Central memory CD8-positive, alpha-beta T cell (primary cell): ENCODE measurements around the gene USP27X.
A peak's percentile ranks its signal among the peaks of the same experiment; 100 is the strongest.

Experiments used
- ATAC-seq: fragments of 150-1000 bp; cut with Tn5 transposase; replicated peaks from 2 replicates; pipeline ENCODE4 v1.10.0; 2022; ENCODE audit warnings: mild to moderate bottlenecking, moderate FRiP score, moderate number of reproducible peaks; ENCODE audit not compliant: poor library complexity, severe bottlenecking; ENCODE audit errors: extremely low read depth
- DNase-seq, 2 donors: peaks; one replicate each; pipeline ENCODE4 v3.0.0; 2021; ENCODE audit warnings: low spot score in 2 of 2
- H3K27ac Mint-ChIP-seq: one replicate; pipeline ENCODE4 v1.8.0; 2022; ENCODE audit warnings: low read depth, mild to moderate bottlenecking, moderate library complexity, mixed read lengths
- H3K27me3 Mint-ChIP-seq: one replicate; pipeline ENCODE4 v1.8.0; 2022; ENCODE audit warnings: mixed read lengths
- H3K36me3 Mint-ChIP-seq: one replicate; pipeline ENCODE4 v1.8.0; 2022; ENCODE audit warnings: mild to moderate bottlenecking, moderate library complexity, mixed read lengths; ENCODE audit not compliant: insufficient read depth
- H3K4me1 Mint-ChIP-seq: one replicate; pipeline ENCODE4 v1.8.0; 2022; ENCODE audit warnings: mixed read lengths
- H3K4me3 Mint-ChIP-seq: one replicate; pipeline ENCODE4 v1.8.0; 2022; ENCODE audit warnings: mild to moderate bottlenecking, moderate library complexity, mixed read lengths
- H3K9me3 Mint-ChIP-seq: one replicate; pipeline ENCODE4 v1.8.0; 2022; ENCODE audit warnings: mixed read lengths

Gene USP27X

GRCh38 chrX:49878834-49879655, at the start of gene USP27X:
TSS of gene USP27X (plus strand) at chrX:49879484. CDS start at chrX:49880308, 824 bp downstream.
- Mint-ChIP-seq H3K27me3 (no peaks in the 10 kb centered on the region), H3K27ac (no peak within 1 kb of the TSS), H3K36me3 (no peaks in the 10 kb centered on the region), H3K9me3 (no peaks in the 10 kb centered on the region), H3K4me1 (peaks cover 12% of the 10 kb centered on the region), H3K4me3 (peak within 1 kb of the TSS; percentile 74)
- ATAC-seq = peak; percentile 92
- DNase-seq = peak; percentile 57 to 70

GRCh38 chrX:49838374-49838773, 40.9 kb upstream of the USP27X start:
- Mint-ChIP-seq H3K36me3 (no peaks in the 10 kb centered on the region), H3K9me3 (no peaks in the 10 kb centered on the region), H3K4me3 (no peak overlapping the region), H3K4me1 (no peaks in the 10 kb centered on the region), H3K27me3 (no peaks in the 10 kb centered on the region), H3K27ac (no peak overlapping the region)
- no peak for ATAC-seq
- no peak for DNase-seq

GRCh38 chrX:49840679-49841078, 38.6 kb upstream of the USP27X start:
- no peak overlapping the region for H3K27ac Mint-ChIP-seq

GRCh38 chrX:49842621-49843020, 36.7 kb upstream of the USP27X start:
- Mint-ChIP-seq H3K27ac (no peak overlapping the region), H3K4me3 (no peak overlapping the region), H3K4me1 (no peaks in the 10 kb centered on the region), H3K9me3 (no peaks in the 10 kb centered on the region), H3K36me3 (no peaks in the 10 kb centered on the region), H3K27me3 (peaks cover 11% of the 10 kb centered on the region)
- no peak for ATAC-seq
- DNase-seq = no peak

More at GRCh38 chrX:49840679-49841078, 38.6 kb upstream of the USP27X start:
- DNase-seq = no peak
- no peaks in the 10 kb centered on the region for H3K9me3 Mint-ChIP-seq
- H3K4me3 Mint-ChIP-seq = no peak overlapping the region
- H3K4me1 Mint-ChIP-seq = no peaks in the 10 kb centered on the region
- H3K27me3 Mint-ChIP-seq = no peaks in the 10 kb centered on the region
- no peaks in the 10 kb centered on the region for H3K36me3 Mint-ChIP-seq
- ATAC-seq = no peak

- peaks cover 11% of the 10 kb centered on the region for H3K27me3 Mint-ChIP-seq
- H3K9me3 Mint-ChIP-seq = no peaks in the 10 kb centered on the region
- H3K36me3 Mint-ChIP-seq = no peaks in the 10 kb centered on the region
- DNase-seq = no peak
- H3K4me3 Mint-ChIP-seq = no peak overlapping the region
- no peak overlapping the region for H3K27ac Mint-ChIP-seq
- H3K4me1 Mint-ChIP-seq = no peaks in the 10 kb centered on the region
- ATAC-seq = no peak
Observed at GRCh38 chrX:49844611-49845010, 34.7 kb upstream of the USP27X start.

GRCh38 chrX:49845701-49846403, 33.4 kb upstream of the USP27X start:
- DNase-seq = no peak
- H3K4me1 Mint-ChIP-seq = no peaks in the 10 kb centered on the region
- no peak for ATAC-seq
- no peaks in the 10 kb centered on the region for H3K36me3 Mint-ChIP-seq
- no peaks in the 10 kb centered on the region for H3K9me3 Mint-ChIP-seq
- no peak overlapping the region for H3K27ac Mint-ChIP-seq
- H3K4me3 Mint-ChIP-seq = no peak overlapping the region
- H3K27me3 Mint-ChIP-seq = peaks cover 11% of the 10 kb centered on the region

- H3K36me3 Mint-ChIP-seq = no peaks in the 10 kb centered on the region
- DNase-seq (no peak), ATAC-seq (no peak)
- no peaks in the 10 kb centered on the region for H3K4me1 Mint-ChIP-seq
- H3K4me3 Mint-ChIP-seq = no peak overlapping the region
- H3K27ac Mint-ChIP-seq = no peak overlapping the region
- no peaks in the 10 kb centered on the region for H3K9me3 Mint-ChIP-seq
- H3K27me3 Mint-ChIP-seq = peaks cover 11% of the 10 kb centered on the region
Observed at GRCh38 chrX:49846522-49846921, 32.8 kb upstream of the USP27X start.

GRCh38 chrX:49848275-49848674, 31.0 kb upstream of the USP27X start:
- DNase-seq (no peak), ATAC-seq (no peak)
- Mint-ChIP-seq H3K4me1 (no peaks in the 10 kb centered on the region), H3K27me3 (peaks cover 11% of the 10 kb centered on the region), H3K9me3 (no peaks in the 10 kb centered on the region), H3K36me3 (no peaks in the 10 kb centered on the region), H3K4me3 (no peak overlapping the region), H3K27ac (no peak overlapping the region)

- DNase-seq = no peak
- ATAC-seq = no peak
- Mint-ChIP-seq H3K4me3 (no peak overlapping the region), H3K9me3 (no peaks in the 10 kb centered on the region), H3K36me3 (no peaks in the 10 kb centered on the region), H3K27me3 (peaks cover 11% of the 10 kb centered on the region), H3K27ac (no peak overlapping the region), H3K4me1 (no peaks in the 10 kb centered on the region)
Observed at GRCh38 chrX:49850028-49850427, 29.3 kb upstream of the USP27X start.

- Mint-ChIP-seq H3K4me1 (no peaks in the 10 kb centered on the region), H3K27me3 (no peaks in the 10 kb centered on the region), H3K4me3 (no peak overlapping the region), H3K27ac (peak overlapping the region; percentile 6), H3K9me3 (no peaks in the 10 kb centered on the region), H3K36me3 (no peaks in the 10 kb centered on the region)
- DNase-seq = no peak
- no peak for ATAC-seq
Observed at GRCh38 chrX:49853661-49854060, 25.6 kb upstream of the USP27X start.

- DNase-seq = no peak
- no peak overlapping the region for H3K27ac Mint-ChIP-seq
Observed at GRCh38 chrX:49856819-49857218, 22.5 kb upstream of the USP27X start.

GRCh38 chrX:49858341-49858740, 20.9 kb upstream of the USP27X start:
- Mint-ChIP-seq H3K27ac (no peak overlapping the region), H3K27me3 (peaks cover 8% of the 10 kb centered on the region), H3K4me3 (no peak overlapping the region), H3K36me3 (no peaks in the 10 kb centered on the region), H3K4me1 (no peaks in the 10 kb centered on the region), H3K9me3 (no peaks in the 10 kb centered on the region)
- DNase-seq (no peak), ATAC-seq (no peak)

More at GRCh38 chrX:49856819-49857218, 22.5 kb upstream of the USP27X start:
- Mint-ChIP-seq H3K4me1 (no peaks in the 10 kb centered on the region), H3K27me3 (peaks cover 8% of the 10 kb centered on the region), H3K9me3 (no peaks in the 10 kb centered on the region), H3K4me3 (no peak overlapping the region), H3K36me3 (no peaks in the 10 kb centered on the region)
- no peak for ATAC-seq

- Mint-ChIP-seq H3K27ac (no peak overlapping the region), H3K27me3 (peaks cover 8% of the 10 kb centered on the region), H3K36me3 (no peaks in the 10 kb centered on the region), H3K4me3 (no peak overlapping the region), H3K9me3 (no peaks in the 10 kb centered on the region), H3K4me1 (no peaks in the 10 kb centered on the region)
- ATAC-seq (no peak), DNase-seq (no peak)
Observed at GRCh38 chrX:49859491-49859890, 19.8 kb upstream of the USP27X start.
